H9 (cell line): Measurements from ENCODE around the gene ECHDC3. TPM values are rescaled to one million over a fixed set of nuclear protein-coding genes. Genes with fewer than 3 reads are reported as not detected.

Source experiments
- DNase-seq: peaks from one replicate; pipeline ENCODE4 v3.0.0-alpha.2; 2017
- H2AFZ ChIP-seq: one replicate; pipeline ENCODE4 v1.6.1; 2013; ENCODE audit warnings: mild to moderate bottlenecking, low read length, control low read depth, moderate library complexity
- H2AK5ac ChIP-seq: 2 replicates; pipeline ENCODE4 v1.6.1; 2013; ENCODE audit warnings: low read length, control low read depth, mixed read lengths; ENCODE audit not compliant: insufficient read length
- H2BK120ac ChIP-seq: one replicate; pipeline ENCODE4 v1.6.1; 2013; ENCODE audit warnings: low read depth, mild to moderate bottlenecking, low read length, control low read depth, inconsistent platforms; ENCODE audit not compliant: poor library complexity, severe bottlenecking
- H2BK12ac ChIP-seq: 2 replicates; pipeline ENCODE4 v1.6.1; 2013; ENCODE audit warnings: low read length, control low read depth, mixed read lengths, low read depth; ENCODE audit not compliant: insufficient read length
- H2BK15ac ChIP-seq: 2 replicates; pipeline ENCODE4 v1.6.1; 2013; ENCODE audit warnings: low read depth, low read length, control low read depth
- H2BK20ac ChIP-seq: one replicate; pipeline ENCODE4 v1.6.1; 2013; ENCODE audit warnings: low read depth, mild to moderate bottlenecking, low read length, control low read depth, inconsistent platforms; ENCODE audit not compliant: poor library complexity, severe bottlenecking
- H2BK5ac ChIP-seq: 2 replicates; pipeline ENCODE4 v1.6.1; 2013; ENCODE audit warnings: low read length, control low read depth, mixed read lengths; ENCODE audit not compliant: insufficient read length
- H3K14ac ChIP-seq: 2 replicates; pipeline ENCODE4 v1.6.1; 2013; ENCODE audit warnings: low read length, control low read depth; ENCODE audit not compliant: insufficient read depth
- H3K18ac ChIP-seq: 2 replicates; pipeline ENCODE4 v1.6.1; 2013; ENCODE audit warnings: low read depth, mild to moderate bottlenecking, mixed read lengths, low read length, control low read depth; ENCODE audit not compliant: insufficient read length
- H3K23ac ChIP-seq: 2 replicates; pipeline ENCODE4 v1.6.1; 2013; ENCODE audit warnings: low read length, control low read depth, mixed read lengths, low read depth; ENCODE audit not compliant: insufficient read length
- H3K23me2 ChIP-seq: 2 replicates; pipeline ENCODE4 v1.6.1; 2013; ENCODE audit warnings: low read depth, mild to moderate bottlenecking, mixed read lengths, low read length, control low read depth; ENCODE audit not compliant: insufficient read length, poor library complexity, severe bottlenecking
- H3K27ac ChIP-seq: 2 replicates; pipeline ENCODE4 v1.5.1; 2013; ENCODE audit warnings: low read length, control low read depth, mixed read lengths, low read depth; ENCODE audit not compliant: insufficient read length
- H3K27me3 ChIP-seq: 2 replicates; pipeline ENCODE4 v1.6.1; 2013; ENCODE audit warnings: low read length, control low read depth, inconsistent platforms; ENCODE audit not compliant: insufficient read depth
- H3K4ac ChIP-seq: 2 replicates; pipeline ENCODE4 v1.6.1; 2013; ENCODE audit warnings: low read depth, mild to moderate bottlenecking, control low read depth, inconsistent platforms, low read length, moderate library complexity
- H3K4me1 ChIP-seq: 2 replicates; pipeline ENCODE4 v1.6.1; 2013; ENCODE audit warnings: low read length, control low read depth, inconsistent platforms; ENCODE audit not compliant: insufficient read depth
- H3K4me2 ChIP-seq: 2 replicates; pipeline ENCODE4 v1.6.1; 2013; ENCODE audit warnings: low read length, control low read depth, mixed read lengths; ENCODE audit not compliant: insufficient read length, insufficient read depth
- H3K56ac ChIP-seq: 2 replicates; pipeline ENCODE4 v1.6.1; 2013; ENCODE audit warnings: low read depth, mild to moderate bottlenecking, mixed read lengths, low read length, control low read depth; ENCODE audit not compliant: insufficient read length
- H3K79me1 ChIP-seq: 2 replicates; pipeline ENCODE4 v1.6.1; 2013; ENCODE audit warnings: low read depth, mild to moderate bottlenecking, moderate library complexity, low read length, control low read depth, inconsistent platforms; ENCODE audit not compliant: insufficient read depth, poor library complexity, severe bottlenecking
- H3K79me2 ChIP-seq: 2 replicates; pipeline ENCODE4 v1.6.1; 2013; ENCODE audit warnings: low read length, control low read depth, inconsistent platforms; ENCODE audit not compliant: insufficient read depth
- H3K9ac ChIP-seq: 2 replicates; pipeline ENCODE4 v1.6.1; 2013; ENCODE audit warnings: low read length, control low read depth, mixed read lengths; ENCODE audit not compliant: insufficient read length; ENCODE audit errors: extremely low read depth
- H3K9me3 ChIP-seq: one replicate; pipeline ENCODE4 v1.6.1; 2013; ENCODE audit warnings: low read depth, low read length, inconsistent platforms; ENCODE audit not compliant: control insufficient read depth
- H3T11ph ChIP-seq: one replicate; pipeline ENCODE4 v1.6.1; 2013; ENCODE audit warnings: mild to moderate bottlenecking, low read length, control low read depth, inconsistent platforms
- H4K20me1 ChIP-seq: one replicate; pipeline ENCODE4 v1.6.1; 2013; ENCODE audit not compliant: control insufficient read depth, insufficient read length, insufficient read depth
- H4K5ac ChIP-seq: 2 replicates; pipeline ENCODE4 v1.6.1; 2013; ENCODE audit warnings: low read depth, mild to moderate bottlenecking, mixed read lengths, low read length, control low read depth; ENCODE audit not compliant: insufficient read length
- H4K8ac ChIP-seq: replicated peaks from 2 replicates; pipeline ENCODE4 v1.6.1; 2013; ENCODE audit warnings: low read length, control low read depth, mixed read lengths, low read depth; ENCODE audit not compliant: insufficient read length
- H4K91ac ChIP-seq: 2 replicates; pipeline ENCODE4 v1.6.1; 2013; ENCODE audit warnings: low read depth, mild to moderate bottlenecking, moderate library complexity, mixed read lengths, low read length, control low read depth; ENCODE audit not compliant: insufficient read length
- H3K27ac Mint-ChIP-seq, 3 experiments: 2 replicates in 2 of 3; 3 replicates in 1 of 3; pipeline ENCODE4 v1.8.0; 2020 to 2021; ENCODE audit warnings: mixed read lengths in 3 of 3, mild to moderate bottlenecking in 1 of 3, moderate library complexity in 1 of 3
- H3K27me3 Mint-ChIP-seq: 2 replicates; pipeline ENCODE4 v1.8.0; 2021; ENCODE audit warnings: low read depth, mild to moderate bottlenecking, moderate library complexity, mixed read lengths
- H3K36me3 Mint-ChIP-seq, 3 experiments: 2 replicates in 2 of 3; 3 replicates in 1 of 3; pipeline ENCODE4 v1.8.0; 2020 to 2021; ENCODE audit warnings: low read depth in 3 of 3, mixed read lengths in 3 of 3; ENCODE audit not compliant: insufficient read depth in 1 of 3
- H3K4me1 Mint-ChIP-seq, 2 experiments: 2 replicates each; pipeline ENCODE4 v1.8.0; 2020; ENCODE audit warnings: mixed read lengths in 2 of 2
- H3K4me3 Mint-ChIP-seq, 2 experiments: 2 replicates in 1 of 2; 3 replicates in 1 of 2; pipeline ENCODE4 v1.8.0; 2020 to 2021; ENCODE audit warnings: mild to moderate bottlenecking in 2 of 2, mixed read lengths in 2 of 2, moderate library complexity in 1 of 2
- H3K9me3 Mint-ChIP-seq, 2 experiments: 2 replicates in 1 of 2; 3 replicates in 1 of 2; pipeline ENCODE4 v1.8.0; 2020; ENCODE audit warnings: mild to moderate bottlenecking in 2 of 2, mixed read lengths in 2 of 2, moderate library complexity in 1 of 2
- CTCF ChIP-seq: fragments of 200-600 bp; sonication (generic); conservative IDR thresholded peaks from 3 replicates; pipeline ENCODE4 v1.8.0; 2021; ENCODE audit warnings: antibody characterized with exemption, mild to moderate bottlenecking
- WGBS: extraction: QIAGEN DNeasy Blood & Tissue Kit; methylation state at CpG from one replicate; pipeline ENCODE4 v1.1.7; 2013; ENCODE audit warnings: missing lambda C conversion rate, low lambda C conversion rate, mixed read lengths; ENCODE audit not compliant: insufficient read length; ENCODE audit errors: extremely low coverage; 5-methylcytosine and 5-hydroxymethylcytosine counted together
- total RNA-seq: library from RNA; stranded (reverse); gene quantifications from 2 replicates; pipeline ENCODE4 v1.2.1, GENCODE V29; 2021

Gene ECHDC3
- total RNA-seq, 1 experiment from 2014 or later, result 9.3 TPM

GRCh38 chr10:11763501-11763861 is 21.3 kb downstream of the ECHDC3 start:
- no peak overlapping the region for H2BK5ac ChIP-seq
- Mint-ChIP-seq H3K27me3 (no peaks in the 10 kb centered on the region), H3K27ac (peak overlapping the region in 1 of 3 experiments; percentile 40; a peak in 1 of 7 replicates), H3K9me3 (no peaks in the 10 kb centered on the region), H3K4me1 (no peaks in the 10 kb centered on the region), H3K36me3 (no peaks in the 10 kb centered on the region; a peak in 1 of 7 replicates), H3K4me3 (no peak overlapping the region)
- no peaks in the 10 kb centered on the region for H4K20me1 ChIP-seq
- no peaks in the 10 kb centered on the region for H3K9me3 ChIP-seq
- H4K91ac ChIP-seq, result no peak overlapping the region
- DNase-seq, result no peak
- H3K14ac ChIP-seq, result no peak overlapping the region; the same call in 1 of the 2 replicates
- H2AFZ ChIP-seq, result no peak overlapping the region
- H3K4ac ChIP-seq, result no peak overlapping the region
- TF ChIP-seq CTCF, result no peak
- no peak overlapping the region for H2BK15ac ChIP-seq
- H2AK5ac ChIP-seq, result no peak overlapping the region
- no peak overlapping the region for H3K27ac ChIP-seq
- H3K79me2 ChIP-seq, result no peaks in the 10 kb centered on the region
- H3K4me2 ChIP-seq, result no peak overlapping the region
- no peak overlapping the region for H3K23ac ChIP-seq
- H3K56ac ChIP-seq, result no peak overlapping the region
- no peak overlapping the region for H4K8ac ChIP-seq
- no CpG with 5 or more reads among the region's 8 CpGs for WGBS
- no peak overlapping the region for H2BK20ac ChIP-seq
- no peak overlapping the region for H4K5ac ChIP-seq
- H2BK12ac ChIP-seq, result no peak overlapping the region
- H3K27me3 ChIP-seq, result no peaks in the 10 kb centered on the region
- H3K18ac ChIP-seq, result no peak overlapping the region
- no peak overlapping the region for H3K9ac ChIP-seq
- no peaks in the 10 kb centered on the region for H3K79me1 ChIP-seq
- no peaks in the 10 kb centered on the region for H3K4me1 ChIP-seq
- no peak overlapping the region for H3T11ph ChIP-seq
- no peak overlapping the region for H2BK120ac ChIP-seq
- no peaks in the 10 kb centered on the region for H3K23me2 ChIP-seq
